HG03064 (cell line): ENCODE data around the gene KCNMA1.

Source experiments
- ATAC-seq: cut with Tn5 transposase; IDR thresholded peaks from one replicate; pipeline ENCODE4 v1.9.1; 2021; ENCODE audit warnings: low read depth; ENCODE audit not compliant: unreplicated experiment

The KCNMA1 gene

DNA sequence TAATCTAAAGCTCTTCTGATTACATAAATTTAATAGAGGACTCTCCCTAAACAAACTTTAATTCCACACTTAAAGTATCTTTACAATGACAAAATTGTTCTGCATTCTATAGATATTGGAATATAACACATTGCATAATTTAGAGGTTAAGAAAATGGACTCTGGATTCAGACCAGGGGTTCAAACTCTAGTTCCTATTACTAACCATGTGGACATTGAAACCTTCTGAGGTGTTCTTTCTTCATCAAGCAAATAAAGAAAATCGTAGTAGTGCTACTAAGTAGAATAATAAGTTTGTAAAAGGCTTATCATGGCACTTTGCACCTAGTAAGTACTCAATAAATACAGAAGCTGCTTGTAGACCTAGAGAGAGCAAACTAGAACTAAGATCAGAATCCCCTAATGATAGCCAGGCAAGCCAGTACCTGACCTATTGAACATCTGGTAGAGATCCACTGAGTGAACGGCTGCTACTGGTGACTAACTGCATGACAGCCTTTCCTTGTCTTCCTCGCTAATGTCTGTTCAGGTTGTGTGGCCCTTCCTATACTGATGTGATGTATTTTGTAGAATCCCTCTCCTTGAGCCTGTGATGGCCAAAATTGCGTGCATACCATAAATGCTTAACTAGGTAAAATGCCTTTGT is 430.3 kb downstream of the KCNMA1 start:
- ATAC-seq, result no peak

DNA sequence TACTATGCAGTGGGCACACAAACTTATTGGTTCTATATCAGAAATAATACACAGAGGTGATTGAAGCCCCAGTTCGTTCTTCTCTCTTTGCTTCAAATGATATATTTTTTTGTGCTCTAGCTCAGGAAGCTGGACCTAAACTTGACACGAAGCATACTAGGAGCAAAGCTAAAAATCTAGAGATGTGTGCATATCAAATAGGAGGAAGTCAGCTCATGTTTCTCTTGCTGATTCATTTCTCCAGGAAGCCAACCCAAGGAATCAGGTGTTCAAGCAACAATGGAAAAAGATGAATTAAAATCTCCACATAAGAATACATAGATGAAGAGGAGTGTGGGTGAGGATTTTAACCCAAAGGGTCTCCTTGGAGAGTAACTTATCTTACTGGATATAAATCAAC is 432.5 kb downstream of the KCNMA1 start:
- ATAC-seq, result no peak

DNA sequence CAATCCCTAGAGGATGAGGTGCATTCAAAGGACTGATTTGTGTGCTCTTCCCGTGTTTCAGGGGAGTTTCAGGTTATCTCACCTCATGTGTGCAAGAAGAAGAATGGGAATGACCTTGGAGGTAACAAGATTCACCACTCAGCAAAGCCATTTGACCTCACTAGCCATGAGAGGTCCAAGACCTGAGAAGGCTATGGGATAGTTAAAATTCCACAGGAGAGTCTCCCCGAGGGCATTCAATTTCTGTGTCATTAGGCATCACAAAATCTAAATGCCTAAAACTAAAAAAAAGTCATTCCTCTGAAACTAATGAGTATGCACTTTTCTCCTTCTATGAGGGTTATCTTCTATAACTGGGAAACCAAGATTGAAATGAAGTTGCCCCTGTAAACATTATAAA is 433.4 kb downstream of the KCNMA1 start:
- no peak for ATAC-seq

DNA sequence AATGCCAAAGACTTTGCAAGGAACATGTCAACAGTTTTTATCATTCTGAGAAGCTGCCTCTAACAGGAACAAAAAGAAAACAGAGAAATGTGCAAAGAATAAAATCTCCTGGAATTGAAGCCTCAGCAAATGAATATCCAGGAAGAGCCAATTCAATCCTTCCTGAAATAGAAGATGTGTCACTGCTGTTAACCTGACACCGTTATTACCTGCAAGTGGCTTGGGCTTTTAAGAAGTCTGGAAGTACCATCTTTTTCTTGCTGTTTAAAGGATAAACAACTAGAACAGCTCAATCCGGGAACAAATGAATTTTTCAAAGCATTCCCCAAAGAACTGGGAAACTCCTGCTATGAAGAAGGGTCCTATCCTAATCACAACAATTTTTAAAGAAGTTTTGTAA is 434.8 kb downstream of the KCNMA1 start:
- no peak for ATAC-seq

DNA sequence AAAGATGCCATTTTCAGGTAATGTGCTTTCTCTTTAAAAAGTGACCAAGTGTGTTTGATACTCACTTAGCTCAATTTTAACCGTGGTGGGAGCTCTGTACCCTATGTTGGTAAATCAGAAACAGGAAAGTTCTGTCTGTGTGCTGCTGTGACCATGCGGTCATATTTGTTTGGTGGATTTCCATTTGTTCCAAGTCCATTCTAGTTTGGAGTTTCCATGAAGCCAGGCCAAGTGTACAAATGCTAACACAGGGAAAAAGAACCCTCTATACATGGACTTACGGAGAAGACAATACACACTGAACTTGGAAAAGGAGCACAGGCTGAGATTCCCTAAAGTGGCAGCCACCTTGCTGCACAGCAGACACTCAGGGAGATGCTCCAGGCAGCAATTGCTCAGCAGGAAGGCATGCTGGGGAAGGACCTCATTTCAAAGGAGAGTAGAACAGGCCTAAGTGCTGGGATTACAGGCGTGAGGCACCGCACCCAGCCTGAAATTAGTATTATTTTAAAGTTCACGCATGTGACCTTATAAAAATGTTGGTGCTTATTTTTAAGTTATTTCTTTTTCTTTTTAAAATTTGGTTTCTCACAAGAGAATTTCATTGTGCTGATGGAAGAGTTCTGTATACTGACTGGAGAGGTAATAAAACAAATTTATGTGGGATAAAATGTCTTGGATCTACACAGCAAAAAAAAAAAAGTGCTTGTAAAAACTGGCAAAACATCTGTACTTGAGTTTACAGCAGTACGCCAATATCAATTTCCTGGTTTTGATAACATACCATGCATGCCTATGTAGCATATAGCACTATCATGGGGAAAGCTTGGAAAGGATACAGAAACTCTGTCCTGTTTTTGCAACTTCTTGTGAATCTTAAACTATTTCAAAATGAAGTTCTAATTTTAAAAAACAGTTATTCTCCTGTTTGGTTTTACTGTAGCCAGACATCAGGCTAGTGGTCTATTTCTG is 436.2 kb downstream of the KCNMA1 start:
- no peak for ATAC-seq

DNA sequence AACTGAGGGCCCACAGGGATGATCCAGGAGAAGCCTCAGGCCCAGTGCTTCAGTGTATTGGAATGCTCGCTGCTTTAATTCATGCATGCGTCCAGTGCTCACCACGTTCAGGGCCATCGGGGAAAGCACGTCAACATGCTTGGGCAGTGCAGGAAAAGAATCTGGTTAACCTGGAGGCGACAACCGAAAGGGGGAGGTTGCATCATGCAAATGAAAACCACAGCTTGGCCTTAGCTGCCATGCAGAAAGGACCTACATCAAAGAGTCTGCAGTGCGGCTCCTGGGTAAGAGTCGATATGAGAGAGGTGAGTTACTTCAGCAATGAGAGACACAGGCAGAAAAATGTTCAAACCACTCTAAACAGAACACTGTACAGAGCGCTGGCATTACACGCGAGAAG is 440.1 kb downstream of the KCNMA1 start:
- ATAC-seq, result no peak

DNA sequence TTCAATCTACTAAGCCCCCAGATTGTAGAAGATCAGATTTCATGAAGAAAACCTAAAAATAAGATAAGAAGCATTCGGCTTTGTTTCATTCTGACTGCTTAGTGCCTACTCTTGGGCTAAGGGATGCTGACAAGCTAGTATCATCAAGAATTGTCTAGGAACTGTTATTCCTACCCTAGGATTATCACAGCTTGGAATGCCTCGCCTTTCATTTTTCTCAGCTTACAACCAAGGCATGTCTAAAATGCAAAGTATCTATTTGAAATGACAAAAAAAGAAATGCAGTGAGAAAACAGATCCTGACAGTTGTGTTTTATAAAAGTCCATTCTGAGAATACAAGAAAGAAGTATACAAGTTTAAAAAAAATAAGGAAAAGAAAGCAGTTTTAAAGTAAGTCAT is 441.0 kb downstream of the KCNMA1 start:
- no peak for ATAC-seq

DNA sequence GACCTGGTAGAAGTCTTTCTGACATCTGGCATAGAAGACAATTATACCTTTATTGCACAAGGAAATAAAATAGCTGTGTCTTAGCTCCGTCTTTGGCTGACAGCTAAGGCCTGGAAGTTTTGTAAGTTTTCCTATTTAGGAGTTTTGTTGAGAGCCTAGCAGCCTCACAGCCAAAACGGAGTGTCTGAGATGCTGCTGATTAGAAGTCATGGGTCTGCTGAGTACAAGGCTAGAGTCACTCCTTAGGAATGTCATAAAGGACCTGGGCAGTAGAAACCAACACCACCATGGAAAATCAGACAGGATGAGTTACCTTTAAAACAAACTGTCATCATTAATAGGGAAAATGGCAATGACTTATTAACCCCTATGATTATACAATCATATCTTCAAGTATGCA is 442.5 kb downstream of the KCNMA1 start:
- no peak for ATAC-seq

DNA sequence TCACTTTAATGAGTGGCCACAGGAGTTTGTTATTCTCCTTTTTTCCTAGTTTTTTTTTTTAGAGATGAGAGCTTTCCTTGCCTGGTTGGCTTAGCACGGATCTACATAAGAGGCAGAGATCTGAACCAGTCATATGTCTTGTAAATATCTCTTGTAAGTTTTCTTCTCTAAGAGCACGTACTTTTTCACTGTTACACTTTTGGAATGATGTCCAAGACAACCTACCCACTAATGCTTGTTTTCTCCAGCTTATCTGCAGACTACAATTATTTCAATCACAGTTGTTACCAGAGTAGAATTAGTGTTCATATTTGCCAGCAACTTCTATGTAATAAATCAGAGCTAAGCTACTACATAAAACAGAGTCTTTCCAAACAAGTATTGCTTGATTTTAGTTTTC is 444.6 kb downstream of the KCNMA1 start:
- no peak for ATAC-seq

DNA sequence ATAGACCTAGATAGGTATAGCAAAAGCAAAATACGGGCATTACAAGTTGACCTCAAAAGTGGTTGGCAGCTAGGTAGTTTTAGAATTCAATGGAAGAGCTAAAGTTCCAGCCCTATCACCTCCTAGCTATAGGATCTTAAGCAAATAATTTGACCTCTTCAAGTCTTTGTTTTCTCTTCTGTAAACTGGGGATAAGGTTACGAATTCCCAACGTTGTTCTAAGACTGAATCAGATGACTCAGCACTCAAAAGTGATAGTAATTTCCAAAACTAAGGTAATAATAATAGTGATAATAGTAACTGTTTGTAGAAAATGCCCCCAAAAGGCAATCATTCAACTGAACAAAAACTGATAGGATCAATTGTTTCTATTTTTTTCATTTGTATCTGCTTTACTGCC is 445.2 kb downstream of the KCNMA1 start:
- ATAC-seq, result no peak

DNA sequence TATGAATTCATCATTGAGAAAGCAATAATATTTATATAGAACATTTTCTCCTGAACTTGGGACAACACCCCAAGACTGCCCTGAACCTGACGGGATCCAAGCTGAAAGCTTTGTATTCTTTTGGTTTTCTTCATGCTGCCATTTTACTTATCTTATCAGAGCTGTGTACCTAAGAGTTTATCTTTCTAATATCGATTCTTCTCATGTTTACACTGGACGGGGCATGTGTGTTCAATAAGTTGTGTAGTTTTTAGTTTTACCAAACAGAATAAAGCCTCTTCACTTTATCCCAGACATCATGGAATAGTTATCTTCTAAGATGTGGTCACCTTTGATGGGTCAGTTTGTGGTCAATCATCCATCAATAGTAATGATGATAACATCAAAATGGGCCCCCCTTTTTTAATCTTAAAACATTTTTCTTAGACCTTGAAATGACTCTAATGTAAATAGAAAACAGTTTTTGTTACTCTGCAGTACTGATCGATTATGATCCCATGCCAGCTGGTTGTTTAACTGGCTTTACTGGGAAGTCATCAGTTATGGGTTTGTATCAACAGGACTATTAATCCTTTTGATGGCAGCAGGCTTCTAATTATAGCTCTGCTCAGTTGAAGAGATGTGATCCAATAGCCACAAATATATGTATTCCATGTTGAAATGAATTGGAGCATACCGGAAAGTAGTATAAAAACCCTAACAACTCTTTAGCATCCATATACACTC is 446.1 kb downstream of the KCNMA1 start:
- ATAC-seq, result no peak

DNA sequence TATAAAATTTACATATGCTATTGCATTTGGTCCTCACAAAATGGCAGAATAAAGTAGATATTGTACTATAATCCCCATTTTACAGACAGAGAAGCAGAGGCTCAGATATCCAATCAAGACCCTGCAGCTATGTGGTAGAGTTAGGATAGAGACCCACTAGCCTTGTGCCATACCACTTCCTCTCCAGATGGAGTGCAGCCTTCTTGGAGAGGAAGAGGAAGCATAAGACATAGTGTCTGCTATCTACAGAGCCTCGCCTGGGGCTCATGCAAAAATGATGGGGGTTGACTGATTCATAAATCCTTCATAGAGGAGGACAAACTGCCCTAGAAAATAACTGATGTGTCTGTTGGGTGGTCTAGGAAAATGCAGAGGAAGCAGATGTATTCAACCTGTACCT is 447.3 kb downstream of the KCNMA1 start:
- ATAC-seq, result no peak

DNA sequence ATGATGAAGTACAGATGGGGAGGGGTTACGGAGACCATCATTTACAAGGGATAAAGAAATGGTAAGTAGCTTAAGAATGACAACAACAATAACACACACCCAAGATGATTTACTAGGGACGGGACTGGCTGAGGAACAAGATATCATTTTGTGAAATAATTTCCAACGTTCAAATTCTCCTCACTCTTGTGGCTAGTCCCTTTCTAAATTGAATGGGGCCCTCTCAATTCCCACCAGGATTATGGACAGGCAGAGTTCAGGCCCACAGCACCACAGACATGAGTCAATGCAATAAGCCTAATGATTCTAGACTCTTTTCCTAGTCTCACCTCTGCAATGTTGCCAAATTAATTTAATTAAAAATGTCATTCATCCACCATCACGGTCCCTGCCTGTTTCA is 448.1 kb downstream of the KCNMA1 start:
- no peak for ATAC-seq

DNA sequence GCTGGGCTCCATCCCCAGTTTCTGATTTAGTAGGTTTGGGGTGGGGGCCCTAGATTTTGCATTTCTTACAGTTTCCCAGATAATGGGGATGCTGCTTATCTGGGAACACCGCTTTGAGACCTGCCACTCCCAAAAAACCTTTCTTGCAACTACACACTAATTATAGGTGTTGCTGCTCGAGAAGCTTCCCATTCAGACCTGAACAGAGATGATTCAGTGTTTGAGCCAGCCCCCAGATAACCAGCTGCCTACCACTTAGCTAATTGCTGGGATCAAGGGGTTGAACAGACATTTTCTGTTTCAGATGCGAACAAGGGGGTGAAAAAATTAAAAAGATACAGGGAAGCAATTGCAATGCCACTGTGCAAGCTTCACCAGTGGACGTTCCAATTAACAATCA is 448.5 kb downstream of the KCNMA1 start:
- ATAC-seq, result no peak

DNA sequence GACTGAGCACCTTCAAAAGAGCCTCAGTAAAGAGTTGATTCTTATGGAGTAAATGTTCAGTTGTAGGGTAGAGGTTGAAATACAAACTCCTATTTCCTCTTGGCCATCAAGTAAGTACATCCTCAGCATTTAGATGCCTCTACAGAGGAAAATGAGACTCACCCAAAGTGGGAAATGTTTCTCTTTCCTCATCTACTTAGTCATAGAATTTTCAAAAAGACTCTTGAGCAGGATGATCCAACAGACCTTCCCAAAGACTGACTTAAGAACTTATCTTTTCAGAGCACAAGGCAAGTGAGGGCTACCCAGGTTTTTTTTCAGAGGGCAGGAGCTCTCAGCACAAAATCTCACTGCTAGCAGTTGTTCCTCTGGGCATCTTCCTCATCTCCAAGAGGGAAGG is 449.1 kb downstream of the KCNMA1 start:
- no peak for ATAC-seq

DNA sequence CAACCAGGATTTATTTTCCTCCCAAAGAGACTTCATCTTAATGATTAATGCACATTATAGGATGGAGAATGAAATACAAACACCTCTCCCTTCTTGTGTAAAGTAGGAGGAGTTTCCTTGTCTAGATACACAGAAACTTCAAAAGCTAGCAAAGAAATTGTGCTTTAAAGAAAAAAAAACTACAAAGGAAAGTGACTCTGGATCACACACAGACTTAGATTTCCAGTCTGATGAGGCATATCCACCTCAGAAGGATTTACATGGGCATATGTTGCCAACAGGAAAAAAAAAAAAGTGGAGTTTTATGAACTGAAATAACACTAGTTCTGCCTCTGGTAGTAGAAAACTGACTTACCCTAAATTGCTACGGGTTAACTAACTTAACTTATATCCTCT is 449.6 kb downstream of the KCNMA1 start:
- ATAC-seq, result no peak

DNA sequence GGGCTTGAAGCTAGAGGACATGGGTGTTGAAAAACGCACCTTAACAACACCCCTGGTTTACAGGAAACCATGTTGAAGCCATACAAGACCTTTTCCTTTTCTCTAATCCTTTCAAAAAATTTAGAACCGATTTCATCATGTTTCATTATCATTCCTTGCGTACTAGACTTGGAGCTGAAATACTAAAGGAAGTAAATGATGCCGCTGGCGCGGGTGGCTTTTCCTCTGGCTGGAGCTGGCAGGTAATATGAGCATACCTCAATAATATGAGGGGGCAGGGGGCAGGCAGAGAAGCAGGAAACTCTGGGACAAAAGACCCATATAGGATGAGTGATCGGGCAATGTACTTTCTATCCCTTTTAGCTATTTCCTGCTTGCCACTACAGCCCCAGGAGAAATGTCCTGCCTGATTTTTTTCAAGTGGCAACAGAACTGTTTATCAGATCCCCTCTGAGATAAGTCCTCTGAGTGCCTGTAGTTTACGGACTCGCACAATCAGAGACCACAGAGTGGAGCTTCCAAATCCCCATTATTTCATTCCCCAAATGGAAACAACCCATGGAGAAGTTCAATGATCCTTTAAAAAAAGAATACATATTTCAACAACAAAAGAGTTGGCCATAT is 450.1 kb downstream of the KCNMA1 start:
- no peak for ATAC-seq

DNA sequence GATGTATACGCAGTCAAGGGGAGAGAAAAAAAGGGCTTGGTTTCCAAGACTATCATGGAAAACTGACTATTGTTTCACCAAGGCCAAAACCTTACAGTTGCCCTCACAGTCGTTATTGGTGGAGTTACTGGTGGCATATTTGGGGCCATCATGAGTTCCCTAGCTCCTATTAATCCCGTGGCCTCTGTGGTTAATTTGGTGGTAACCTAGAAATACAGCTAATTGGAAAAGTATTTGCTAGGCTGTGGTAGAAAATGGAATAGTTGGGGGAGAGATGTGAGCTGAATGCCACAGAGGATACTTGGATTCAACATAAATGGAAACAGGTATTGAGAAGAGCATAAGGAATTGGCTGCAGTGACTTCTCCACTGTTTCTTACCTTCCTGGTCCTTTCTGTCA is 450.7 kb downstream of the KCNMA1 start:
- no peak for ATAC-seq

DNA sequence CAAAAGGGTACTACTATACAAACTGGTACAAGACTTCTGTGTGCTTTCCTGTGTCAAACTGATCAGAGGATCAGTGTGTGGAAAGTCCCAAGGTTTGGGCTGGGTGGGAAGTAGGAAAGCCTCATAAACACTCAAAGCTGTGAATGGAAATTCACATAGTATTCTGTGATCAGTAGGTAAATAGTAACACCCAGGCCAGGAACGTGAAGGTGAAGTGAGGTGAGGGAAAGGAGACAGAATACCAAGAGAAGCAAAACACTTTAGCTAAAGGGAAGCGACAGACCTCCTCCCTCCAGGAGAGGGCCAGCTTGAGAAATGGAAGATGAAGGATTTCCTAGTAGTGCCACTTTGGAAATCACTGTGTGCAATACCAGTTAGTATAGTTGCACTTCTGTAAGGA is 451.9 kb downstream of the KCNMA1 start:
- ATAC-seq, result no peak

DNA sequence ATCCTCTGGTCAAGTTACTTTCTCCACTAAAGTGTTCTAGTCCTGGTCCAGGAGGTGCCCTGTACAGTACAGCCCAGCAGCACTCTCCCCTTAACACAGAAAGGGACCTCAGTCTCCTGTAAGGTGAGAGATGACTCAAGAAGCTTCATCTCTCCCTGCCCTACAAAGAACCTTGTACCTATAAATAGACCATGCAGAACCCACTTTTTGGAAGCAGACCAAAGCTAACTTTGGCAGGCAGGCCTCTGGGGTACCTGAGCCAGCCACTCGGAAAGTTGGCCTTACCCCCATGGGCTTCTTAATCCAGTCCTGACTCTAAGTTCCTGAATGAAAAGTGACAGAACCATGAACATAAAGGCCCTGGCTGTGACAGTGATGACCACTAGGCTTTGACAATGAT is 454.8 kb downstream of the KCNMA1 start:
- ATAC-seq, result no peak

DNA sequence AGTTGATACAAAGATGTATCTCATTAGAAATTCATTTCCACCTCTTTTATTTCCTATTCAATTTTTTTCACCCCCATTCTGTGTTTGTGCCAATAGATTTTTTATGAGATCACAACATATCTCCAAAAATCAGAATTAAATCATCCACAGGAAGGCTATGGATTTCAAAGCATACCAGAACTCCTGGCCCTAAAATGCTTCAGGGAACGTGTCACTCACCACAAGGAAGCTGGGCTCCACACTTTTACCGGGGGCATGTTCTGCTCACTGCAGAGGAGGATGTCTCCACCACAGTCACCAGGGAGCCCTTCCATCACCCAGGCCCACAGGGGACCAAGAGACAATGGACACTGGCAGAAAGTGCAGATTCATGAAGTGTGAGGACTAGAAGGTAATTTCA is 456.8 kb downstream of the KCNMA1 start:
- ATAC-seq, result no peak
